Pons (tissue), 1 donor: ENCODE data around the gene WDR7.

Experiments
- DNase-seq: peaks from one replicate; pipeline ENCODE4 v3.0.0-alpha.2; 2016; ENCODE audit warnings: low spot score

Gene WDR7

GRCh38 chr18:57048351-57048750 lies 397.2 kb downstream of the WDR7 start:
- no peak for DNase-seq

GRCh38 chr18:57048859-57049258 lies 397.7 kb downstream of the WDR7 start:
- DNase-seq: no peak

- DNase-seq: no peak
These were observed 399.3 kb downstream of the WDR7 start for GRCh38 chr18:57050310-57050949.

GRCh38 chr18:57051021-57051656 lies 400.0 kb downstream of the WDR7 start:
- no peak for DNase-seq

GRCh38 chr18:57051657-57052044 lies 400.5 kb downstream of the WDR7 start:
- DNase-seq: no peak

GRCh38 chr18:57052173-57052572 lies 401.0 kb downstream of the WDR7 start:
- DNase-seq: no peak

- no peak for DNase-seq
These were observed 401.6 kb downstream of the WDR7 start for GRCh38 chr18:57052759-57053158.

- DNase-seq: no peak
These were observed 403.7 kb downstream of the WDR7 start for GRCh38 chr18:57054891-57055290.

GRCh38 chr18:57057890-57058289 lies 406.7 kb downstream of the WDR7 start:
- no peak for DNase-seq

- DNase-seq: no peak
These were observed 407.6 kb downstream of the WDR7 start for GRCh38 chr18:57058734-57059133.

- DNase-seq: no peak
These were observed 408.2 kb downstream of the WDR7 start for GRCh38 chr18:57059366-57059765.

GRCh38 chr18:57060814-57061213 lies 409.7 kb downstream of the WDR7 start:
- no peak for DNase-seq

GRCh38 chr18:57062178-57062577 lies 411.0 kb downstream of the WDR7 start:
- no peak for DNase-seq

- DNase-seq: no peak
These were observed 411.7 kb downstream of the WDR7 start for GRCh38 chr18:57062844-57063243.

- no peak for DNase-seq
These were observed 412.5 kb downstream of the WDR7 start for GRCh38 chr18:57063601-57064103.

GRCh38 chr18:57073501-57074187 lies 422.5 kb downstream of the WDR7 start:
- DNase-seq: no peak

- DNase-seq: no peak
These were observed 424.7 kb downstream of the WDR7 start for GRCh38 chr18:57075716-57076400.

- DNase-seq: no peak
These were observed 426.0 kb downstream of the WDR7 start for GRCh38 chr18:57077005-57077765.

GRCh38 chr18:57077786-57078552 lies 426.8 kb downstream of the WDR7 start:
- no peak for DNase-seq

GRCh38 chr18:57078614-57079013 lies 427.5 kb downstream of the WDR7 start:
- DNase-seq: no peak

GRCh38 chr18:57080479-57080878 lies 429.3 kb downstream of the WDR7 start:
- no peak for DNase-seq
